GM19035 (cell line): ENCODE data around the gene MLPH.

Source experiments
- ATAC-seq: cut with Tn5 transposase; IDR thresholded peaks from one replicate; pipeline ENCODE4 v1.9.1; 2021; ENCODE audit not compliant: unreplicated experiment

MLPH gene

GRCh38 chr2:237486819-237487448 is at the start of gene MLPH:
TSS of gene MLPH (plus strand) at chr2:237487251. CDS start at chr2:237493427, 6,176 bp downstream.
- ATAC-seq = no peak

GRCh38 chr2:237437566-237437965 is 49.5 kb upstream of the MLPH start:
- no peak for ATAC-seq

- ATAC-seq = no peak
These were observed 48.7 kb upstream of the MLPH start for GRCh38 chr2:237438080-237438940.

- ATAC-seq = no peak
These were observed 46.2 kb upstream of the MLPH start for GRCh38 chr2:237440819-237441281.

GRCh38 chr2:237441605-237442274 is 45.3 kb upstream of the MLPH start:
- ATAC-seq = no peak

- ATAC-seq = no peak
These were observed 43.0 kb upstream of the MLPH start for GRCh38 chr2:237444071-237444470.

- ATAC-seq = no peak
These were observed 41.3 kb upstream of the MLPH start for GRCh38 chr2:237445611-237446337.

- ATAC-seq = no peak
These were observed 40.7 kb upstream of the MLPH start for GRCh38 chr2:237446338-237446665.

GRCh38 chr2:237447496-237447895 is 39.6 kb upstream of the MLPH start:
- ATAC-seq = no peak

- no peak for ATAC-seq
These were observed 38.9 kb upstream of the MLPH start for GRCh38 chr2:237448171-237448570.

- ATAC-seq = no peak
These were observed 38.4 kb upstream of the MLPH start for GRCh38 chr2:237448626-237449025.

- no peak for ATAC-seq
These were observed 37.7 kb upstream of the MLPH start for GRCh38 chr2:237449193-237449881.

GRCh38 chr2:237450108-237450507 is 36.9 kb upstream of the MLPH start:
- ATAC-seq = no peak

GRCh38 chr2:237450583-237450982 is 36.5 kb upstream of the MLPH start:
- ATAC-seq = no peak

- no peak for ATAC-seq
These were observed 35.2 kb upstream of the MLPH start for GRCh38 chr2:237451643-237452469.

GRCh38 chr2:237452861-237453260 is 34.2 kb upstream of the MLPH start:
- no peak for ATAC-seq

- no peak for ATAC-seq
These were observed 33.4 kb upstream of the MLPH start for GRCh38 chr2:237453671-237454070.

GRCh38 chr2:237455764-237456163 is 31.3 kb upstream of the MLPH start:
- no peak for ATAC-seq

GRCh38 chr2:237456200-237456843 is 30.7 kb upstream of the MLPH start:
- ATAC-seq = no peak
